GM12878 (cell line): Measurements from ENCODE around the gene SEMA4C. TPM values are rescaled to one million over a fixed set of nuclear protein-coding genes. Genes with fewer than 3 reads are reported as not detected.

Experiments used
- ATAC-seq: fragments of 200-7000 bp; cut with Tn5 transposase; 3 replicates; pipeline ENCODE4 v1.9.1; 2020; ENCODE audit warnings: mild to moderate bottlenecking, moderate library complexity
- BruUV-seq: library from RNA; stranded (reverse); fragments of 400-500 nt; replicated peaks from 2 replicates; lab custom pipeline; 2021; lab: Mats Ljungman, UMichigan
- CTCF ChIA-PET: fragments of 300-600 bp; sonication (Branson Sonifier 250); formaldehyde crosslinking; extraction: SDS; loops from one replicate; lab custom pipeline; 2021; ENCODE audit warnings: inconsistent platforms; lab: Yijun Ruan, JAX
- POLR2A ChIA-PET: fragments of 350-600 bp; formaldehyde crosslinking; extraction: SDS; loops from one replicate; lab custom pipeline; 2021; ENCODE audit warnings: inconsistent platforms; lab: Charles Lee
- RAD21 ChIA-PET: fragments of 300-600 bp; sonication (Branson Sonifier 250); formaldehyde crosslinking; loops from one replicate; lab custom pipeline; 2023; ENCODE audit warnings: antibody characterized with exemption; ENCODE audit not compliant: unreplicated experiment; lab: Charles Lee
- SMC1A ChIA-PET: fragments of 300-600 bp; sonication (Branson Sonifier 250); formaldehyde crosslinking; loops from one replicate; lab custom pipeline; 2023; ENCODE audit not compliant: unreplicated experiment, uncharacterized antibody; lab: Charles Lee
- DNase-seq: peaks from one replicate; pipeline ENCODE4 v3.0.0-alpha.2; 2011; ENCODE audit warnings: low read depth, low spot score
- FAIRE-seq: peaks from 3 replicates; lab custom pipeline; 2011; peaks lifted over from hg19 to GRCh38; lab: Jason Lieb, UNC
- H2AFZ ChIP-seq: 2 replicates; pipeline ENCODE4 v1.6.0; 2011; ENCODE audit warnings: low read depth, low read length, control low read depth; ENCODE audit not compliant: control insufficient read depth
- H3K27ac ChIP-seq: 2 replicates; pipeline ENCODE4 v1.5.1; 2011; ENCODE audit warnings: control low read depth; ENCODE audit not compliant: control insufficient read depth, insufficient read depth
- H3K27me3 ChIP-seq, 2 experiments: replicated peaks in 1 of 2; 2 replicates each; pipeline versions ENCODE4 v1.6.0 to v1.6.1; 2011; ENCODE audit warnings: low read length in 1 of 2; ENCODE audit not compliant: control insufficient read depth in 2 of 2, insufficient read depth in 2 of 2
- H3K36me3 ChIP-seq, 2 experiments: 2 replicates each; pipeline ENCODE4 v1.5.1; 2011; ENCODE audit warnings: low read length in 1 of 2; ENCODE audit not compliant: control insufficient read depth in 2 of 2, insufficient read depth in 2 of 2
- H3K4me1 ChIP-seq: 2 replicates; pipeline ENCODE4 v1.6.1; 2011; ENCODE audit warnings: mild to moderate bottlenecking, low read length, moderate library complexity, mixed read lengths; ENCODE audit not compliant: control insufficient read depth, insufficient read depth
- H3K4me2 ChIP-seq: 2 replicates; pipeline ENCODE4 v1.6.0; 2011; ENCODE audit warnings: control low read depth; ENCODE audit not compliant: control insufficient read depth, insufficient read depth
- H3K4me3 ChIP-seq: fragments of 200-600 bp; sonication (generic); 2 replicates; pipeline ENCODE4 v1.5.1; 2016
- H3K79me2 ChIP-seq: 2 replicates; pipeline ENCODE4 v1.6.0; 2011; ENCODE audit warnings: low read length; ENCODE audit not compliant: control insufficient read depth, insufficient read depth
- H3K9ac ChIP-seq: 2 replicates; pipeline ENCODE4 v1.8.0; 2011; ENCODE audit warnings: low read length, control low read depth, mixed read lengths; ENCODE audit not compliant: control insufficient read depth, insufficient read depth
- H3K9me3 ChIP-seq: replicated peaks from 3 replicates; pipeline ENCODE4 v1.5.1; 2011; ENCODE audit warnings: mild to moderate bottlenecking, low read length; ENCODE audit not compliant: control insufficient read depth, insufficient read depth
- H4K20me1 ChIP-seq: 2 replicates; pipeline ENCODE4 v1.6.0; 2011; ENCODE audit not compliant: control insufficient read depth, insufficient read depth
- ATF7 ChIP-seq: fragments of 450-650 bp; IDR thresholded peaks from 2 replicates; pipeline ENCODE4 v1.6.1; 2016; ENCODE audit warnings: low read depth, mild to moderate bottlenecking
- BHLHE40 ChIP-seq, 2 experiments: fragments of 450-650 bp in 1 of 2; IDR thresholded peaks; 2 replicates each; pipeline ENCODE4 v1.6.1; 2011 to 2017; ENCODE audit warnings: low read depth in 2 of 2, borderline replicate concordance in 1 of 2, improper control_type of control experiment in 1 of 2, low read length in 1 of 2, mild to moderate bottlenecking in 1 of 2
- BRCA1 ChIP-seq: IDR thresholded peaks from 2 replicates; pipeline ENCODE4 v1.6.1; 2011; ENCODE audit warnings: low read depth, low read length, improper control_type of control experiment
- CREB1 ChIP-seq: IDR thresholded peaks from 2 replicates; pipeline ENCODE4 v1.6.1; 2012; ENCODE audit warnings: low read depth, mild to moderate bottlenecking, inconsistent platforms
- EP300 ChIP-seq, 2 experiments: fragments of 150-350 bp in 1 of 2; IDR thresholded peaks; 2 replicates each; pipeline ENCODE4 v1.6.1; 2011 to 2012; ENCODE audit warnings: low read depth in 2 of 2, low read length in 2 of 2, borderline replicate concordance in 1 of 2, improper control_type of control experiment in 1 of 2, inconsistent platforms in 1 of 2; ENCODE audit not compliant: control insufficient read depth in 1 of 2
- HCFC1 ChIP-seq: fragments of 150-350 bp; IDR thresholded peaks from 2 replicates; pipeline ENCODE4 v1.6.1; 2014; ENCODE audit warnings: low read length
- IKZF2 ChIP-seq, 2 experiments: fragments of 450-650 bp; IDR thresholded peaks; 2 replicates each; pipeline ENCODE4 v1.6.1; 2017; ENCODE audit warnings: mild to moderate bottlenecking in 2 of 2, moderate library complexity in 2 of 2
- IRF4 ChIP-seq: IDR thresholded peaks from 2 replicates; pipeline ENCODE4 v1.6.1; 2011; ENCODE audit warnings: low read depth, low read length
- KDM1A ChIP-seq: fragments of 200-600 bp; sonication (generic); IDR thresholded peaks from 2 replicates; pipeline ENCODE4 v1.6.1; 2016; ENCODE audit warnings: borderline replicate concordance
- MXI1 ChIP-seq: fragments of 150-350 bp; IDR thresholded peaks from 2 replicates; pipeline ENCODE4 v1.6.1; 2011; ENCODE audit warnings: low read depth, mild to moderate bottlenecking, inconsistent platforms, low read length, improper control_type of control experiment
- NBN ChIP-seq: fragments of 450-650 bp; IDR thresholded peaks from 2 replicates; pipeline ENCODE4 v1.6.1; 2016
- NRF1 ChIP-seq: conservative IDR thresholded peaks from 2 replicates; pipeline ENCODE4 v1.6.1; 2011; ENCODE audit warnings: mild to moderate bottlenecking, low read depth, low read length, improper control_type of control experiment
- POU2F2 ChIP-seq: IDR thresholded peaks from 3 replicates; pipeline ENCODE4 v1.6.1; 2011; ENCODE audit warnings: low read depth, mild to moderate bottlenecking, low read length, borderline replicate concordance
- RBBP5 ChIP-seq: fragments of 200-600 bp; sonication (generic); conservative IDR thresholded peaks from 2 replicates; pipeline ENCODE4 v1.6.1; 2016
- RFX5 ChIP-seq: IDR thresholded peaks from 2 replicates; pipeline ENCODE4 v1.6.1; 2011; ENCODE audit warnings: low read depth, low read length, improper control_type of control experiment
- SIN3A ChIP-seq: IDR thresholded peaks from 2 replicates; pipeline ENCODE4 v1.6.1; 2012; ENCODE audit warnings: low read depth, low read length, improper control_type of control experiment
- SUZ12 ChIP-seq: fragments of 200-600 bp; sonication (generic); IDR thresholded peaks from one replicate; pipeline ENCODE4 v1.6.1; 2018; ENCODE audit warnings: antibody characterized with exemption, mild to moderate bottlenecking; ENCODE audit not compliant: unreplicated experiment
- ZNF217 ChIP-seq: fragments of 450-650 bp; IDR thresholded peaks from 2 replicates; pipeline ENCODE4 v1.6.1; 2017; ENCODE audit warnings: antibody characterized with exemption, mild to moderate bottlenecking
- ZNF622 ChIP-seq: fragments of 450-650 bp; IDR thresholded peaks from 2 replicates; pipeline ENCODE4 v1.6.1; 2017; ENCODE audit warnings: mild to moderate bottlenecking, inconsistent platforms
- WGBS: methylation state at CpG from one replicate; pipeline ENCODE4 v1.1.6; 2016; ENCODE audit warnings: low lambda C conversion rate; ENCODE audit not compliant: insufficient replicate concordance, insufficient coverage; ENCODE audit errors: missing lambda C conversion rate; 5-methylcytosine and 5-hydroxymethylcytosine counted together
- in situ Hi-C: fragments of 300-500 bp; cut with MboI; formaldehyde crosslinking; loops from 9 replicates; pipeline ENCODE4 v1.14.3; 2018; ENCODE audit warnings: mixed read lengths
- intact Hi-C: fragments of 100-400 bp; cut with micrococcal nuclease; formaldehyde crosslinking; loops from one replicate; pipeline ENCODE4 v1.14.2; 2022; ENCODE audit not compliant: unreplicated experiment
- polyA plus RNA-seq, 11 experiments: library from polyadenylated mRNA; depleted of rRNA in 4 of 11; unstranded in 6 of 11; stranded (reverse) in 5 of 11; fragments of >200 nt; fragmentation: Nextera tagmentation in 4 of 11; fragmentation: Illumina TruSeq in 1 of 11; extraction: Ambion mirVana in 4 of 11; extraction: Trizol in 1 of 11; gene quantifications; 1 replicate in 1 of 11; 2 replicates in 10 of 11; pipeline versions ENCODE4 v1.2.1 to v1.2.3, GENCODE V29; 2011 to 2016; ENCODE audit warnings: inconsistent platforms in 2 of 11, missing spikeins in 2 of 11, low read depth in 1 of 11
- total RNA-seq, 4 experiments: library from RNA; depleted of rRNA in 3 of 4; stranded (reverse); fragments of >200 nt in 3 of 4; fragmentation: Illumina TruSeq in 1 of 4; extraction: Trizol in 1 of 4; gene quantifications; 2 replicates each; pipeline versions ENCODE4 v1.2.1 to v1.2.3, GENCODE V29; 2013 to 2021
- TF ChIP-seq, protein P1 (sequence below): fragments of 450-650 bp; IDR thresholded peaks from 2 replicates; pipeline ENCODE4 v1.6.1; 2018; ENCODE audit warnings: borderline replicate concordance, mild to moderate bottlenecking; ENCODE audit not compliant: partially characterized antibody
- TF ChIP-seq, protein P2 (sequence below): fragments of 450-650 bp; IDR thresholded peaks from 2 replicates; pipeline ENCODE4 v1.6.1; 2017; ENCODE audit warnings: low read depth, mild to moderate bottlenecking, moderate library complexity

Gene SEMA4C
- total and polyA plus RNA-seq, 10 of the 15 experiments (the other 5 are each of a cell fraction or from before 2014, with no cell fraction given), result 0.06 to 21.6 (median 6.8) TPM

DNA sequence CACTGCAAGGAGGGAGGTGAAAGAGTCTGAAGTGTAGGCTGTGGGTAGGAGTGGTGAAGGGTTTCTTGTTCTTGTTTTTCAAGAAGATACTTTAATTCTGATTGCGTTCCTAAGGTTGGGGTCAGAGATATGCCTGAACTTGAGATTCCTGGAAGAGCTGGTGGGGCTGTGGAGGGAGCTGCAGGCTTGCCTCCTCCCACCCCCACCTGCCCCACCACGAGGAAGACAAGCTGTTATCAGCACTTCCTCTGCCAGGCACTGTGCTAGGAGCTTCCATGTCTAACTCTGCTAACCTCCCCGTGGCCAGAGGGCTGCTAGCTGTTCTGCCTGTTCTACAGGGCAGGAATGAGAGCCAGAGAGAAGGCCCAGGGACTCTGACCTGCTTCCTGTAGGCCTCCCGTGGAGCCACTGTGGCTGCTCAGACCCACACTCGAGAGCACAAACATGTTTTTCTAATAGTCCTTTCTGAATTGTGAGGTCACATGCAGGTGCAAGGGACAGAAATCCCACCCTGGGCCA, 39.8 kb downstream of the SEMA4C start:
- no TSS peak for BruUV-seq
- no peak for FAIRE-seq

DNA sequence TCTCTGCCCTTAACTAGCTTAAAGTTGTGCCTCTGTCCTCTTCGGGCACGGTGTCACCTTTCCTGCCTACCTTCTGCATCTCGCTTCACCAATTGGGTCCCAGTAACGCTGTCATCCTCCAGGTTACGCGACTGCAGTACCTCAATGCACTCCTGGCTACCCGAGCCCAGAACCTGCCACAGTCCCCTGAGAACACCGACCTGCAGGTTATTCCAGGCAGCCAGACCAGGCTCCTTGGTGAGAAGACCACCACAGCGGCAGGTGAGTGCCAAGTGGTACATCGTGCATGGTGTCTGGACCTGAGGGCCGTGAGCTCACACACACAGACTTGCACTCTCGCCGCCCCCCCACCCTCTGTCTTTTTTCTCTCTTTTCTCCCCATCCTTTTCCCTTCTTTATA, 41.0 kb downstream of the SEMA4C start:
- ATAC-seq (no peak), DNase-seq (no peak), FAIRE-seq (no peak)
- Histone ChIP-seq H3K4me2 (no peak overlapping the region), H3K27me3 (no peaks in the 10 kb centered on the region), H3K4me3 (no peak overlapping the region), H4K20me1 (no peaks in the 10 kb centered on the region), H2AFZ (no peak overlapping the region), H3K27ac (no peak overlapping the region), H3K9me3 (no peaks in the 10 kb centered on the region), H3K79me2 (no peaks in the 10 kb centered on the region), H3K9ac (no peak overlapping the region), H3K4me1 (no peaks in the 10 kb centered on the region), H3K36me3 (peaks cover 7 to 28% of the 10 kb centered on the region in 2 experiments; a peak in 3 of 4 replicates)
- CTCF ChIA-PET, result no interaction called here
- intact Hi-C loops, result no loop called here
- no TSS peak for BruUV-seq
- RAD21 ChIA-PET, result no interaction called here
- 98% methylated on average over 13 of the region's 13 CpGs for WGBS
- SMC1A ChIA-PET, result no interaction called here
- in situ Hi-C loops, result no loop called here
- POLR2A ChIA-PET, result no interaction called here
- no peak for TF ChIP-seq RBBP5
- no peak for TF ChIP-seq NBN
- TF ChIP-seq, protein P1, sequence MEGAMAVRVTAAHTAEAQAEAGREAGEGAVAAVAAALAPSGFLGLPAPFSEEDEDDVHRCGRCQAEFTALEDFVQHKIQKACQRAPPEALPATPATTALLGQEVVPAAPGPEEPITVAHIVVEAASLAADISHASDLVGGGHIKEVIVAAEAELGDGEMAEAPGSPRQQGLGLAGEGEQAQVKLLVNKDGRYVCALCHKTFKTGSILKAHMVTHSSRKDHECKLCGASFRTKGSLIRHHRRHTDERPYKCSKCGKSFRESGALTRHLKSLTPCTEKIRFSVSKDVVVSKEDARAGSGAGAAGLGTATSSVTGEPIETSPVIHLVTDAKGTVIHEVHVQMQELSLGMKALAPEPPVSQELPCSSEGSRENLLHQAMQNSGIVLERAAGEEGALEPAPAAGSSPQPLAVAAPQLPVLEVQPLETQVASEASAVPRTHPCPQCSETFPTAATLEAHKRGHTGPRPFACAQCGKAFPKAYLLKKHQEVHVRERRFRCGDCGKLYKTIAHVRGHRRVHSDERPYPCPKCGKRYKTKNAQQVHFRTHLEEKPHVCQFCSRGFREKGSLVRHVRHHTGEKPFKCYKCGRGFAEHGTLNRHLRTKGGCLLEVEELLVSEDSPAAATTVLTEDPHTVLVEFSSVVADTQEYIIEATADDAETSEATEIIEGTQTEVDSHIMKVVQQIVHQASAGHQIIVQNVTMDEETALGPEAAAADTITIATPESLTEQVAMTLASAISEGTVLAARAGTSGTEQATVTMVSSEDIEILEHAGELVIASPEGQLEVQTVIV, result no peak
- no peak for TF ChIP-seq IKZF2 (IDR thresholded peaks at IDR 0.05)
- no peak for TF ChIP-seq RFX5
- no peak for TF ChIP-seq NRF1
- no peak for TF ChIP-seq EP300 (IDR thresholded peaks at IDR 0.05; ENCODE audit: borderline replicate concordance in 1 of 2, control insufficient read depth in 1 of 2, low read depth in 2 of 2, low read length in 2 of 2)
- TF ChIP-seq, protein P2, sequence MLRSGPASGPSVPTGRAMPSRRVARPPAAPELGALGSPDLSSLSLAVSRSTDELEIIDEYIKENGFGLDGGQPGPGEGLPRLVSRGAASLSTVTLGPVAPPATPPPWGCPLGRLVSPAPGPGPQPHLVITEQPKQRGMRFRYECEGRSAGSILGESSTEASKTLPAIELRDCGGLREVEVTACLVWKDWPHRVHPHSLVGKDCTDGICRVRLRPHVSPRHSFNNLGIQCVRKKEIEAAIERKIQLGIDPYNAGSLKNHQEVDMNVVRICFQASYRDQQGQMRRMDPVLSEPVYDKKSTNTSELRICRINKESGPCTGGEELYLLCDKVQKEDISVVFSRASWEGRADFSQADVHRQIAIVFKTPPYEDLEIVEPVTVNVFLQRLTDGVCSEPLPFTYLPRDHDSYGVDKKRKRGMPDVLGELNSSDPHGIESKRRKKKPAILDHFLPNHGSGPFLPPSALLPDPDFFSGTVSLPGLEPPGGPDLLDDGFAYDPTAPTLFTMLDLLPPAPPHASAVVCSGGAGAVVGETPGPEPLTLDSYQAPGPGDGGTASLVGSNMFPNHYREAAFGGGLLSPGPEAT, result no peak
- TF ChIP-seq CREB1, result no peak
- TF ChIP-seq SIN3A, result no peak

More for the DNA sequence above, 39.8 kb downstream of the SEMA4C start:
- H3K4me3 ChIP-seq, result no peak overlapping the region
- ATAC-seq (no peak), DNase-seq (no peak)
- no peak for TF ChIP-seq SUZ12
- no peak for TF ChIP-seq KDM1A
- no peak for TF ChIP-seq ZNF217
- TF ChIP-seq ZNF622, result no peak
- TF ChIP-seq MXI1, result no peak
- no peak for TF ChIP-seq BRCA1
- no peak for TF ChIP-seq ATF7
- TF ChIP-seq HCFC1, result no peak
- no peak for TF ChIP-seq POU2F2
- no peak for TF ChIP-seq BHLHE40 (IDR thresholded peaks at IDR 0.05; ENCODE audit: borderline replicate concordance in 1 of 2, low read depth in 2 of 2, low read length in 1 of 2)
- no peak for TF ChIP-seq NRF1
- no peak for TF ChIP-seq IRF4
- intact Hi-C loops (no loop called here), in situ Hi-C loops (no loop called here)
- ChIA-PET POLR2A (interaction anchor here (0.6 kb wide), 1 partner anchor 20 kb away, joined by 3 read pairs; no protein-coding TSS in a partner anchor), RAD21 (no interaction called here), CTCF (no interaction called here), SMC1A (no interaction called here)
- no peaks in the 10 kb centered on the region for H3K9me3 ChIP-seq
- H3K4me2 ChIP-seq, result no peak overlapping the region
- H3K9ac ChIP-seq, result no peak overlapping the region
- peaks cover 12 to 25% of the 10 kb centered on the region in 2 experiments for H3K36me3 ChIP-seq
- H2AFZ ChIP-seq, result no peak overlapping the region
- H3K27ac ChIP-seq, result no peak overlapping the region
- H4K20me1 ChIP-seq, result no peaks in the 10 kb centered on the region
- 72% methylated on average over 5 of the region's 5 CpGs for WGBS
- H3K4me1 ChIP-seq, result no peaks in the 10 kb centered on the region
- no peaks in the 10 kb centered on the region for H3K79me2 ChIP-seq
- no peaks in the 10 kb centered on the region for H3K27me3 ChIP-seq
